NCI-H2196 (cell line): Measurements from ENCODE around the gene DUSP2.

Experiments
- DNase-seq: peaks from one replicate; lab custom pipeline; 2025; ENCODE audit not compliant: unreplicated experiment; lab: John Stamatoyannopoulos, UW

The DUSP2 gene

GRCh38 chr2:96115631-96116423 is 29.4 kb downstream of the DUSP2 start:
- DNase-seq: no peak

DNA sequence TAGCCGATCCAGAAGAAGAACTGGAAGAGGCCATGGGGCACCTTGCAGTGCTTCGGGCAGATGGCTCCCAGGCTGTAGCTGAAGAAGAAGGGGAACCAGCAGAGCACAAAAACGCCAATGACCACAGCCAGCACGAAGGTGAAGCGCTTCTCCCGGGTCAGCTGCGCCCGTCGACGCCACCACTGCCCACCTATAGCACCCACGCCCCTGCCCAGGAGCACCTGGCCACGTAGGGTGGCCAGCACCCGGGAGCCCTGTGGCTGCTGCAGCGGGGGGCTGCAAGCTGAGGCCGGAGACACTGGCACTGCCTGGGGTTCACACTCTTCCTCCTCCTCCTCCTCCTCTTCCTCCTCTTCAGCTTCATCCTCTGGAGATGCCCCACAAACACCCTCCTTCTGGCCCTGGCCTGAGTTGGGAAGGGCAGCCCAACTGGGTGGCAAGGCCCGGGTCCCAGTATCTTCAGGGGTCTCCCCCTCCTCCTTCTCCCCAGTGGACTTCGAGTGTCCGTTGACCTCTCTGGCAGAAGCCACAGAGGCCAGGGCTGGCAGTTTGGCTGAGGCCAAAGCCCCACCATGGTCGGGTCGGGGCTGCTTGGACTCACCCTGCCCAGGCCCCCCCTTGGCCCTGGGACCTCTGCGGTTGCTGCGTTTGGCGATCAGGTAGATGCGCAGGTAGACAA is 30.2 kb downstream of the DUSP2 start:
- no peak for DNase-seq

GRCh38 chr2:96114546-96114902 is 30.7 kb downstream of the DUSP2 start:
- no peak for DNase-seq

DNA sequence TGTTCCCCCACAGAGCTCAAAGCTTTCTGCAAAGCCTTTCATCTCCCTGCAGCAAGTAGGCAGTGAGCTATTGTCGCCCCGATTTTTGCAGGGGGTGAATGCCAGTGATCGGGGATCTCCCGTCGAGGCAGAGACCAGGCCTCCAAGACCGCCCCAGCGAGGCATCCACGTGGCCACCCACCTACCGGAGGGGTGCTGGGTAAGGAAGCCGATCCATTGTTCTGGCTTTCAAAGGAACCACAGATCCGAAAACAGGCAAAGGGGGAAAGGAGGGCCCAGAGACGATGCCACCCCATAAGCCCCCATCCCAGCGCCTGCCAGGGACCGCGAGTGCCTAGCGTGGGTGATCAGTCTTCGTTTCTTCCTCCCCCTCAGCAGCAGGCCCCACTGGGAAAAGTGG is 31.3 kb downstream of the DUSP2 start:
- no peak for DNase-seq

- DNase-seq: no peak
Observed at GRCh38 chr2:96113367-96113677, 31.9 kb downstream of the DUSP2 start.

DNA sequence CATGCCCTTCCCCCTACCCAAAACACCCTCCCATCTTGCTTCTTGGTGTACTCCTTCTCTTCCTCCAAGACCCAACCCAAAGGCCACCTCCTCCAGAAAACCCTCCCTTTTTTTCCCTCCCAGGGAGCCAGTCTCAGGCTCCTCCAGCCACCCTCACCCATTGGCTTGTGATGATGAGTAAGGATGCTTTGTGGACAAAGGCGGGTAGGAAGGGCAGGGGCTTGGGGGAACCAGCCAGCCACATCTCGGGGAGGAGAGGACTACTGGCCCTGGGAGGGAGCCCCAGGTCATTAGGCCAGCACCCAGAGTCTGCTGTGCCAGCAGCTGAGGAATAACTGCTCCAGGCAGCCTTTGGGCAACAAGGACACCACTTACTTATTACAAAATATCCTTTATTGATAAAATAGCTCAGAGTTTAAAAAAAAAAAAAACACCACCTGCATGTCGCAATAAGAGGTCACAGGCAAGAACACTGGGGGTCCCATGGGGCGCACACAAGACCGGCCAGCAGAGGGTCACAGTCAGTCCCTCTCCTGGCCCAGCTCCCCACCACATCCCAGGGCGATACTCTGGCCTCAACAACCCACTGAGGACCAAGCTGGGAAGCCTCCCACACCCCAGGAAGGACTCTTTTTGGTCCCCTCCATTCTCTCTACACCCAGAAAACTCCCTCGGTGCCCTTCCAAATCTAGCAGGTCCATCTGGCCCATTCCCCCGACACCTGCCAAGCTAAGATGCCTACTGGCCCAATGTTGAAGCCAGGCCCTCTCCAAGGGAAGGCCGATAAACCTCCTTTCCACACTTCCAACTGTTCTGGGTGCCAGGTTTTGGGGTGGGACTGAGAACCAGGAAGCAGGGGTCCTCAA is 32.5 kb downstream of the DUSP2 start:
- DNase-seq: no peak

DNA sequence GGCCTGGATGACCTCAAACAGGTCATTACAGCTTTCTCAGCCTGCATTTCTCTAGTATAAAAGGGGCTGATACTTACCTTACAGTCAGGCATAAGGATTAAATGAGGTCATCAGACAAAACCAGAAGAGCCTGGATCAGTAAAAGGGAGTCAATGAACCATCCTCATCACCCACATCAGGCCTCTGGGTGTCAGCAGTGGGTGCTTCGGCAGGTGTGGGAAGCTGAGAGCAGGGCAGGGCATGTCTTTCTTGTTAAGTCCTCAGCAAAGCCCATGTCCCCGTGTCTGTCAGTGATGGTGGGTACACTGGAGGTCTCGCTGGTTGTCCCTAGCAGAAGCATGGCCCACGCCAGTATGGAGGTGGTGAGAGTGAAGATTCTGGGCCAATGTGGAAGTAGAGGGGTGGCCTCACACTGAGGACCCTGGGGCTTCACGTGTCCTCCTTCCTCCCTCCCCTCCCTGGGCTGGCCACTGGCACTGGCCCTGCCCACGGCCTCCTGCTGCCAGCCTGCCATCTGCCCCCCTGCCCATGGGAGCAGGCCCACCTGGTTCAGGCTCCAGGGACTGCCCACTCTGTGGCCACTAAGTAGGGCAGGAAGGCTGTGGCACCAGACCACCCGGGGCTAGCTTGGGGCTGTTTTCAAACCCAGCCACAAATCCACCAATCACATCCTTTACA is 33.3 kb downstream of the DUSP2 start:
- DNase-seq: no peak

DNA sequence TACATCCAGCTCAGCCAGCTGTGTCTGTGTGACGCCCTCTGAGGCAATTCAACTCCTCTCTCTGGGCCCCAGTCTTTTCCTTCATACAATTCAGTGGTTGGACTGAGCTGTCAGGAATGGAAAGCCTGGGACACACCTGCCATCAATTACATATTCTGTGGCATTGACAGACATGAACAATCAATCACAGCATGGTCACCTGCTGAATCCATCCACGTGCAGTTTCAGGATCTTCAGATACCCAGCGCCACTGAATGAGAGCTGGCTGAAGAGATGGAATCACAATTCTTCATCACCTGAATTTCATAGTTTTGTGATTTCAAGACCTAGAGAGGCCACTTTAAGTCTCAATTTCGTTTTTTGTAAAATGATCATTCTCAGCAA is 34.0 kb downstream of the DUSP2 start:
- DNase-seq: no peak

DNA sequence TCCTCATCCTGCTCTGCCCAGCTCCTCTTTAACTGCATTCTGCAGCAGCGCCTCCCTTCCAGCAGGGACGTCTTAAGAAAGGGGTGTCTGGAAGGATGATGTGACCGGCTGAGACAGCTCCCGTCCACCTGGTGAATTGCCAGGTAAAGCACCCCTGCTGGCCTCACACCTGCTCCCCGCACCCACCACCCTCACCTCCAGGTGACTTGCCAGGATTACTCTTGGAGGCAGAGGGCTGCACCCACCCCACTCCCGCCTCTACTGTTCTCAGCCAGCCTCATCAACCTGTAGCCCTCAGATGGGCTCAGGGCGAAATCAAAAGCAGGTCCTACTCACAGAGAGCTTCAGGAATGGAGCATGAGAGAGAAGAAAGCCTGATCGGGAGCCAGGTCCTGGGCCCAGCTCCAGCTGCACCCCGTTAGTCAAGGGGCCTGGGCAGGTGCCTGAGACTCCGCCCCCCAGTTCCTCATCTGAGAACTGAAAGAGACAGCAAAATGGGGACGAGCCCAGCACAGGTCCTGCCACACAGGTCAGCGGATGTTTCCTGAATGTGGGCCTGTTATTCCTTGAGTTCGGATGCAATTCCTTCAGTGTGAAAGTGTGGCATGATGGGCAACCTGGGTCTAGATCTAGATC is 34.5 kb downstream of the DUSP2 start:
- no peak for DNase-seq

- DNase-seq: no peak
Observed at GRCh38 chr2:96109931-96110511, 35.2 kb downstream of the DUSP2 start.

- DNase-seq: no peak
Observed at GRCh38 chr2:96109361-96109680, 35.9 kb downstream of the DUSP2 start.

DNA sequence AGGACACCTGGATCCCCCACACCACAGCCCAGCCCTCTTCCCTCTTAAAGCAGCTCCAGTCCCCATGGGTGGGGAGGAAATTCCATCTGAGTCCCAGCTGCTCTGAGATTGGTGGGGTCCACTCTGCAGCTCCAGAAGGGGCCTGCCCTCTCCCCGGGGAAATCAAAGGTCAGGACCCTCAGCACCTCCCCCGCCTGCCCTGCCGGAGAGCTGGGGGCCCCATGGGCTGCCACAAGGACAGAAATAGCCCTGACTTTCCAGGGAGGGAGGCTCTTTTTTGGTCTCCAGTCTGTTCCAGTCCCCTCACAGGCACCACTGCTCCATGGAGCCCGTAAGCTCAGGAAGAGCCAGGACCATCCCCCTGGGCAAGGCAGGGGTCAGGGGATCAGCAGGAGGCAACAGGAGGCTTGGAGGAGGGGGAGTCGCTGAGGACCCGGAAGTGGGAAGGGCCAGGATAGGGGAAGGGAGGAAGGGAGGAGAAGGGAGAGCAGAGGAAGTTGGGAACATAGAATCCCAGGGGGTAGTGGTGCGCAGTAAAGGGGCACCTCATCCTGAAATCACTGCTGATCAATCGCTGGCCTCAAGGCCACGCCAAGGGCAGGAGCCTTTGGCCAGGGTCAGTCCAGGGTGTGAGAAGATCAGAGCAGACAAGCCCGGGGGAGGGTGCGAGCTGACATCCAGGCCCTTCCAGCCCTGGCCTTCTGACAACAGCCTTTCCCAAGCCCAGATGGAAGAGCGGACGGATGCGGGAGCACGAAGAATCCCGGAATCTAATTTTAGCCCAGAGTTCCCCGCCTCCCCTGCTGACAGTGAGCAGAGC is 36.5 kb downstream of the DUSP2 start:
- DNase-seq: no peak

DNA sequence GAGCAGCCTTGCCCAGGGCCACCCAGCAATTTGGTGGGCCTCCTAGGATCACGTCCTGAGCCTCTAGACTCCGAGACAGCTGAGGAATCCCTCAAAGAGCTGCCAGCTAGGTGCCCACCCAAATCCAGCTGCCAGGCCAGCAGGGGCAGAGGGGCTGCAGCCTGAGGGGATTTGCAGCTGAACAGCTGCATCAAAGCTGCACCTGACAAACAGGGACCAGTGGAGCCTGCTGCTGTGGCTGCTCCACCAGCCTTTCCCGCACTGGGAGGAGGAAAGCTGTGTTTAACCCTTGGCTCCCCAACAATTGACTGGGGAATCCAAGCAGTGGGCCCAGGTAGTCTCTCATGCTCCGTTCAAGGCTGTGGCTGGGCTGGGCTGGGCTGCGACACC is 37.1 kb downstream of the DUSP2 start:
- DNase-seq: no peak

DNA sequence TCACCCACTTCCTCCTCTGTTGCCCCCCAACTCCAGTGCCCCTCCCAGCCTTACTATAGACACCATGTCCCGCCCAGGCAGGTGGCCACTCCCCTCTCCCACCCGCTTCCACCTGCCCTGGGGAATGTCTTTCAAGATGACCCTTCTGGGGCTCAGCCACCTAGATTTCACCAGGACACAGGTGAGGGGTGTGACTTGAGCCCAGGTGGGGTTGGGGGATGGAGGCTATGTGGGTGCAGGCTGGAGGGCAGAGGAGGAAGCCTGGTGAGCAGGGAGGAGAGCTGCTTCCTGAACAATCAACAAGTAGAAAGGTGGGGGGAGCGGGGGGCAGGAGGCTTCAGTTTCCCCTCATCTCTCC is 37.6 kb downstream of the DUSP2 start:
- no peak for DNase-seq

GRCh38 chr2:96106991-96107707 is 38.1 kb downstream of the DUSP2 start:
- no peak for DNase-seq

DNA sequence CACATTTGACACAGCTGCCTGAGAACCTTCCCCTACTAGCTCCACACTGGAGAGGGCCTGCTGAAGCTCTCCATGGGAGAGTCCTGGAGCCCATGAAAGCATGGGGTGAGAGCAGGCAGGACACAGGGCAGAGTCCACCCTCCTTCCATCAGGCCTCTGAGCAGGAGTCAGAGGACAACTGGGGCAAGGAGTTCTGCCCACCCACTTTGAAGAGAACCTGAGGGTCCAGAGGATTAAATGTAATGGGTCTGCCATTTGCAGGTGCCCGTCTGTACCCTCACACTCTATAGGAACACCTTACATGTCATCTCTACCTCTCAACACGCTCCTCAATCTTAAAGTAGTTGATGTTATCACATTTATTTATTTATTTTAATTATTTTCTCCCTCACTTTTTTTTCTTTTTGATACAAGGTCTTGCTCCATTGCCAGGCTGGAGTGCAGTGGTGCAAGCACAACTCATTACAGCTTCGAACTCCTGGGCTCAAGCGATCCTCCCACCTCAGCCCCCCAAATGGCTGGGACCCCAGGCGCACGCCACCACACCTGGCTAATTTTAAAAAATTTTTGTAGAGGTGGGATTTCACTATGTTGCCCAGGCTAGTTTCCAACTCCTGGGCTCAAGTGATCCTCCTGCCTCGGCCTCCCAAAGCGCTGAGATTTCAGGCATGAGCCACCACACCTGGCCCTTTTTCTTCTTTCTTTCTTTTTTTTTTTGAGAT is 39.1 kb downstream of the DUSP2 start:
- DNase-seq: no peak

DNA sequence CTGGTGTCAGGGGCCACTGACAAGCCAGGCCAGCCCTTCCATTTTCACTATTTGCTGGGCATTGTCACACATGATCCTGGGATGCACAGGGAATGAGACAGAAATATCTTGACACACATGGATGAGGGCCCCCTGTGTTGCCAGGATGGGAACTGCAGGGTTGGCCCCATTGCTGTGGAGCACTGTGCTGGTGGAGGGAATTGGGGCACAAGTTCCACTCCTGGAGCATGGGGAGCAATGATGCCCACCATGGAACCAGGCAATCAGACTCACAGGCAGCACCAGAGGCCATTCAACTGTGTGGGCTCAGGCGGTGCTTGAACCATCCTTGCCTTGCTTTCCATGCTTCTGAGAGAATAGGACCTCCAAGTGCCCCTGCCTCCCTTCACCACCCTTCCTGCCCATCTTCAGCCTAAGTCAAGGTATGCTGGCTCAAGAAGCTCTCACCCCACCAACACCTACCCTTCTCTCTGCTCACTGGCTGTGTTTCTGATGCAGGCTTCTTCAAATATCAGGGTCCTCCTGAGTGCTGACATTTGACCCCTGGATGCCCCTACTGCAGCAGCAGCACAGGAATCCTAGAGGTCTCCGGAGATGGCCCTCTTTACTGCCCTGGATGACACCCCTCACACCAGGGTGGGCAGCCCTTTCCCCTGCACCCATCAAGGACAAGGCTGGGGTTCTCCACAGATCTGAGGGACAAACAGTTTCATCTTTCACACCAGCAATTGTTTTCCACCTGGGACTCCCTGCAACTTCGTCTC is 39.9 kb downstream of the DUSP2 start:
- DNase-seq: no peak

- DNase-seq: no peak
Observed at GRCh38 chr2:96104487-96104861, 40.8 kb downstream of the DUSP2 start.
